Peyer's patch (tissue), 4 donors: ENCODE results near the gene ULK1.

Source experiments
- POLR2A ChIP-seq, 2 donors: fragments of 450-650 bp; IDR thresholded peaks; one replicate each; pipeline ENCODE4 v1.5.1; 2017; ENCODE audit warnings: antibody characterized with exemption in 2 of 2, mild to moderate bottlenecking in 2 of 2, moderate library complexity in 2 of 2
- TF ChIP-seq, protein P1 (sequence below), 6 experiments: fragments of 450-650 bp in 4 of 6; fragments of 200-600 bp in 2 of 6; sonication (generic) in 1 of 6; IDR thresholded peaks; one replicate each; pipeline ENCODE4 v1.5.1; 2017 to 2019; ENCODE audit warnings: antibody characterized with exemption in 6 of 6, mild to moderate bottlenecking in 3 of 6, moderate library complexity in 1 of 6

- TF ChIP-seq, protein P1, sequence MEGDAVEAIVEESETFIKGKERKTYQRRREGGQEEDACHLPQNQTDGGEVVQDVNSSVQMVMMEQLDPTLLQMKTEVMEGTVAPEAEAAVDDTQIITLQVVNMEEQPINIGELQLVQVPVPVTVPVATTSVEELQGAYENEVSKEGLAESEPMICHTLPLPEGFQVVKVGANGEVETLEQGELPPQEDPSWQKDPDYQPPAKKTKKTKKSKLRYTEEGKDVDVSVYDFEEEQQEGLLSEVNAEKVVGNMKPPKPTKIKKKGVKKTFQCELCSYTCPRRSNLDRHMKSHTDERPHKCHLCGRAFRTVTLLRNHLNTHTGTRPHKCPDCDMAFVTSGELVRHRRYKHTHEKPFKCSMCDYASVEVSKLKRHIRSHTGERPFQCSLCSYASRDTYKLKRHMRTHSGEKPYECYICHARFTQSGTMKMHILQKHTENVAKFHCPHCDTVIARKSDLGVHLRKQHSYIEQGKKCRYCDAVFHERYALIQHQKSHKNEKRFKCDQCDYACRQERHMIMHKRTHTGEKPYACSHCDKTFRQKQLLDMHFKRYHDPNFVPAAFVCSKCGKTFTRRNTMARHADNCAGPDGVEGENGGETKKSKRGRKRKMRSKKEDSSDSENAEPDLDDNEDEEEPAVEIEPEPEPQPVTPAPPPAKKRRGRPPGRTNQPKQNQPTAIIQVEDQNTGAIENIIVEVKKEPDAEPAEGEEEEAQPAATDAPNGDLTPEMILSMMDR (IDR thresholded peaks at IDR 0.05) = no peak
- TF ChIP-seq POLR2A (IDR thresholded peaks at IDR 0.05) = no peak
Observed at GRCh38 chr12:131885543-131886057, 8.8 kb upstream of the ULK1 start.
